Psoas muscle (tissue), 8 donors: ENCODE results near the gene NPTX2. TPM values are rescaled to one million over a fixed set of nuclear protein-coding genes. Genes with fewer than 3 reads are reported as not detected.

ENCODE experiments used
- ATAC-seq, 4 donors: fragments of 200-7000 bp; cut with Tn5 transposase; one replicate each; pipeline ENCODE4 v1.9.1; 2020; ENCODE audit warnings: moderate library complexity in 3 of 4, mild to moderate bottlenecking in 2 of 4
- DNase-seq, 2 donors: peaks; one replicate each; pipeline ENCODE4 v3.0.0-alpha.2; 2020
- H3K27ac ChIP-seq: fragments of 200-600 bp; one replicate; pipeline ENCODE4 v1.8.0; 2022
- H3K27me3 ChIP-seq, 3 donors: fragments of 200-600 bp in 1 of 3; one replicate each; pipeline versions ENCODE4 v1.6.1 to v1.8.0; 2013 to 2022; ENCODE audit warnings: low read length in 2 of 3, mild to moderate bottlenecking in 2 of 3, moderate library complexity in 1 of 3; ENCODE audit not compliant: insufficient read depth in 3 of 3
- H3K36me3 ChIP-seq, 2 donors: fragments of 200-600 bp in 1 of 2; one replicate each; pipeline versions ENCODE4 v1.6.1 to v1.8.0; 2013 to 2022; ENCODE audit warnings: low read depth in 1 of 2, mild to moderate bottlenecking in 1 of 2, moderate library complexity in 1 of 2; ENCODE audit not compliant: insufficient read depth in 1 of 2
- H3K4me1 ChIP-seq: fragments of 200-600 bp; one replicate; pipeline ENCODE4 v1.8.0; 2022
- H3K4me3 ChIP-seq: fragments of 200-600 bp; one replicate; pipeline ENCODE4 v1.8.0; 2022; ENCODE audit warnings: mild to moderate bottlenecking
- H3K9me3 ChIP-seq: fragments of 200-600 bp; one replicate; pipeline ENCODE4 v1.8.0; 2022
- CTCF ChIP-seq: fragments of 200-600 bp; IDR thresholded peaks from one replicate; pipeline ENCODE4 v1.8.0; 2022; ENCODE audit warnings: antibody characterized with exemption
- WGBS, 3 donors: extraction: QIAGEN DNeasy Blood & Tissue Kit; methylation state at CpG; one replicate each; pipeline versions ENCODE4 v1.1.6 to v1.1.7; 2013; 5-methylcytosine and 5-hydroxymethylcytosine counted together
- intact Hi-C, 2 donors: fragments of 100-400 bp; cut with DNase I; formaldehyde crosslinking; loops; one replicate each; pipeline versions ENCODE4 v1.11.0 to v1.14.2; 2022
- polyA plus RNA-seq, 3 donors: library from polyadenylated mRNA; stranded (reverse); fragments of 200-250 nt; gene quantifications; one replicate each; pipeline ENCODE4 v1.2.3, GENCODE V29; 2013
- total RNA-seq, 4 donors: library from RNA; stranded (reverse); fragmentation: NEBNext Ultra II Directional in 2 of 4; extraction: Animal tissue kit (Norgen Biotek cat#: 25700) in 2 of 4; gene quantifications; one replicate each; pipeline versions ENCODE4 v1.2.1 to v1.2.4, GENCODE V29; 2021 to 2023
- donor health status: healthy with polysubstance abuse.
- donor health status: DM: no; HTN: no; CAD: no; lungs with moderate emphysema.
- donor health status: Bipolar disorder and iron deficiency.
- donor health status: healthy.
- donor health status: DM: yes; HTN: yes; CAD: no.
- donor health status: DM: no; HTN: no; CAD: no.
- donor health status: DM: no; HTN: no; CAD: no.
- donor health status: DM: yes; HTN: yes; CAD: no.

Gene NPTX2
- total and polyA plus RNA-seq, 7 donors, result 1.3 to 8.7 (median 5.3) TPM

GRCh38 chr7:98654524-98655272 lies 37.6 kb downstream of the NPTX2 start:
- intact Hi-C loops, result no loop called here
- Histone ChIP-seq H3K9me3 (no peaks in the 10 kb centered on the region), H3K27ac (no peak overlapping the region), H3K27me3 (peaks cover 0 to 5% (median 0%) of the 10 kb centered on the region in 3 donors), H3K36me3 (no peaks in the 10 kb centered on the region), H3K4me1 (no peaks in the 10 kb centered on the region), H3K4me3 (no peak overlapping the region)
- WGBS, 3 donors, result 71 to 80% (median 78%) methylated on average over 3 of the region's 3 CpGs
- DNase-seq (no peak), ATAC-seq (no peak)
- TF ChIP-seq CTCF, result no peak

GRCh38 chr7:98655611-98656010 lies 38.5 kb downstream of the NPTX2 start:
- intact Hi-C loops, result no loop called here

GRCh38 chr7:98656899-98657298 lies 39.8 kb downstream of the NPTX2 start:
- 90 to 94% (median 92%) methylated on average over 7 of the region's 7 CpGs for WGBS, 3 donors
- no peak for TF ChIP-seq CTCF
- H3K4me3 ChIP-seq, result no peak overlapping the region
- H3K9me3 ChIP-seq, result no peaks in the 10 kb centered on the region
- DNase-seq (no peak), ATAC-seq (no peak)
- H3K36me3 ChIP-seq, result no peaks in the 10 kb centered on the region
- intact Hi-C loops, result no loop called here
- peaks cover 0 to 5% (median 0%) of the 10 kb centered on the region in 3 donors for H3K27me3 ChIP-seq
- H3K4me1 ChIP-seq, result no peaks in the 10 kb centered on the region
- H3K27ac ChIP-seq, result no peak overlapping the region

More at GRCh38 chr7:98655611-98656010, 38.5 kb downstream of the NPTX2 start:
- DNase-seq (no peak), ATAC-seq (no peak)
- H3K27me3 ChIP-seq, result peaks cover 0 to 5% (median 0%) of the 10 kb centered on the region in 3 donors
- H3K4me1 ChIP-seq, result no peaks in the 10 kb centered on the region
- no peak for TF ChIP-seq CTCF
- H3K36me3 ChIP-seq, result no peaks in the 10 kb centered on the region
- no peaks in the 10 kb centered on the region for H3K9me3 ChIP-seq
- no peak overlapping the region for H3K27ac ChIP-seq
- 61 to 73% (median 67%) methylated on average over 5 of the region's 5 CpGs for WGBS, 3 donors
- no peak overlapping the region for H3K4me3 ChIP-seq

GRCh38 chr7:98657736-98658135 lies 40.7 kb downstream of the NPTX2 start:
- 74 to 77% (median 75%) methylated on average over 17 of the region's 17 CpGs for WGBS, 3 donors
- H3K36me3 ChIP-seq, result no peaks in the 10 kb centered on the region
- no peak for TF ChIP-seq CTCF
- H3K27me3 ChIP-seq, result peaks cover 0 to 5% (median 0%) of the 10 kb centered on the region in 3 donors
- H3K4me3 ChIP-seq, result no peak overlapping the region
- ATAC-seq (no peak), DNase-seq (no peak)
- intact Hi-C loops, result no loop called here
- no peaks in the 10 kb centered on the region for H3K4me1 ChIP-seq
- H3K9me3 ChIP-seq, result no peaks in the 10 kb centered on the region
- no peak overlapping the region for H3K27ac ChIP-seq
